ENCODE data around the gene OR5L2. TPM values are rescaled to one million over a fixed set of nuclear protein-coding genes. Genes with fewer than 3 reads are reported as not detected.
"Not testable (repeated sequence)": the region's sequence is repeated elsewhere in the genome, so short reads cannot be mapped to it uniquely, and the experiment has no call there.

The OR5L2 gene
- total RNA-seq, 1 experiment from 2014 or later, result not detected

GRCh38 chr11:55854704-55855103 is 27.7 kb downstream of the OR5L2 start:
- WGBS (ENCODE audit: extremely low coverage, insufficient read length, low lambda C conversion rate), result no CpG with 5 or more reads among the region's 1 CpG
- peaks cover 78 to 90% of the 10 kb centered on the region in 2 experiments for H3K9me3 Mint-ChIP-seq
- no peak overlapping the region for H3K27ac Mint-ChIP-seq
- H3K4me1 Mint-ChIP-seq, result no peaks in the 10 kb centered on the region
- H3K23ac ChIP-seq (ENCODE audit: insufficient read length, low read depth, low read length), result no peak overlapping the region
- H2AK5ac ChIP-seq (ENCODE audit: insufficient read length, low read length), result no peak overlapping the region
- no peak overlapping the region for H3K4ac ChIP-seq (ENCODE audit: low read depth, low read length)
- no peak overlapping the region for H4K5ac ChIP-seq (ENCODE audit: insufficient read length, low read depth, low read length)
- H3K23me2 ChIP-seq (ENCODE audit: insufficient read length, low read depth, low read length, poor library complexity, severe bottlenecking), result no peaks in the 10 kb centered on the region
- no peak overlapping the region for H2BK120ac ChIP-seq (ENCODE audit: low read depth, low read length, poor library complexity, severe bottlenecking)
- no peak overlapping the region for H4K91ac ChIP-seq (ENCODE audit: insufficient read length, low read depth, low read length)
- TF ChIP-seq CTCF (conservative IDR thresholded peaks at IDR 0.05), result no peak
- no peak overlapping the region for H4K8ac ChIP-seq (replicated peaks; ENCODE audit: insufficient read length, low read depth, low read length)
- H4K20me1 ChIP-seq (ENCODE audit: control insufficient read depth, insufficient read depth, insufficient read length), result no peaks in the 10 kb centered on the region
- H3K4me3 Mint-ChIP-seq, result no peak overlapping the region
- H2BK5ac ChIP-seq (ENCODE audit: insufficient read length, low read length), result no peak overlapping the region
- no peak overlapping the region for H3T11ph ChIP-seq (ENCODE audit: low read length)
- no peaks in the 10 kb centered on the region for H3K27me3 Mint-ChIP-seq (ENCODE audit: low read depth)
- H3K27me3 ChIP-seq (ENCODE audit: insufficient read depth, low read length), result no peaks in the 10 kb centered on the region
- H3K27ac ChIP-seq (ENCODE audit: insufficient read length, low read depth, low read length), result no peak overlapping the region
- H2BK15ac ChIP-seq (ENCODE audit: low read depth, low read length), result no peak overlapping the region
- H3K4me2 ChIP-seq (ENCODE audit: insufficient read depth, insufficient read length, low read length), result no peak overlapping the region
- no peaks in the 10 kb centered on the region for H3K79me2 ChIP-seq (ENCODE audit: insufficient read depth, low read length)
- H3K4me1 ChIP-seq (ENCODE audit: insufficient read depth, low read length), result no peaks in the 10 kb centered on the region
- DNase-seq, result no peak
- H3K56ac ChIP-seq (ENCODE audit: insufficient read length, low read depth, low read length), result no peak overlapping the region
- H2BK12ac ChIP-seq (ENCODE audit: insufficient read length, low read depth, low read length), result no peak overlapping the region
- H3K36me3 Mint-ChIP-seq (ENCODE audit: insufficient read depth in 1 of 3, low read depth in 3 of 3), result peaks cover 0 to 12% (median 4%) of the 10 kb centered on the region in 3 experiments; a peak in 3 of 7 replicates
- H3K79me1 ChIP-seq (ENCODE audit: insufficient read depth, low read depth, low read length, poor library complexity, severe bottlenecking), result no peaks in the 10 kb centered on the region
- H3K9ac ChIP-seq (ENCODE audit: extremely low read depth, insufficient read length, low read length), result no peak overlapping the region
- H3K18ac ChIP-seq (ENCODE audit: insufficient read length, low read depth, low read length), result no peak overlapping the region
- H2AFZ ChIP-seq (ENCODE audit: low read length), result no peak overlapping the region
- no peak overlapping the region for H2BK20ac ChIP-seq (ENCODE audit: low read depth, low read length, poor library complexity, severe bottlenecking)
- no peak overlapping the region for H3K14ac ChIP-seq (ENCODE audit: insufficient read depth, low read length)
- H3K9me3 ChIP-seq (ENCODE audit: control insufficient read depth, low read depth, low read length), result peaks cover 62% of the 10 kb centered on the region

- H3K14ac ChIP-seq (ENCODE audit: insufficient read depth, low read length); DNase-seq; H2BK5ac ChIP-seq (ENCODE audit: insufficient read length, low read length); H2BK12ac ChIP-seq (ENCODE audit: insufficient read length, low read depth, low read length); H3K79me2 ChIP-seq (ENCODE audit: insufficient read depth, low read length); H3K23me2 ChIP-seq (ENCODE audit: insufficient read length, low read depth, low read length, poor library complexity, severe bottlenecking); H3K79me1 ChIP-seq (ENCODE audit: insufficient read depth, low read depth, low read length, poor library complexity, severe bottlenecking); H3K4me2 ChIP-seq (ENCODE audit: insufficient read depth, insufficient read length, low read length); H3K4me1 Mint-ChIP-seq; H3K27me3 Mint-ChIP-seq (ENCODE audit: low read depth); H2BK15ac ChIP-seq (ENCODE audit: low read depth, low read length); H3K4me3 Mint-ChIP-seq; H4K20me1 ChIP-seq (ENCODE audit: control insufficient read depth, insufficient read depth, insufficient read length); H3K4ac ChIP-seq (ENCODE audit: low read depth, low read length); H4K91ac ChIP-seq (ENCODE audit: insufficient read length, low read depth, low read length); H3K18ac ChIP-seq (ENCODE audit: insufficient read length, low read depth, low read length); H3K23ac ChIP-seq (ENCODE audit: insufficient read length, low read depth, low read length); H3T11ph ChIP-seq (ENCODE audit: low read length); H3K27ac ChIP-seq (ENCODE audit: insufficient read length, low read depth, low read length); H2AK5ac ChIP-seq (ENCODE audit: insufficient read length, low read length); H2BK120ac ChIP-seq (ENCODE audit: low read depth, low read length, poor library complexity, severe bottlenecking); H3K27me3 ChIP-seq (ENCODE audit: insufficient read depth, low read length); H4K8ac ChIP-seq (replicated peaks; ENCODE audit: insufficient read length, low read depth, low read length); H3K27ac Mint-ChIP-seq; H3K4me1 ChIP-seq (ENCODE audit: insufficient read depth, low read length); H2AFZ ChIP-seq (ENCODE audit: low read length); H3K9ac ChIP-seq (ENCODE audit: extremely low read depth, insufficient read length, low read length); H4K5ac ChIP-seq (ENCODE audit: insufficient read length, low read depth, low read length); H3K56ac ChIP-seq (ENCODE audit: insufficient read length, low read depth, low read length); H2BK20ac ChIP-seq (ENCODE audit: low read depth, low read length, poor library complexity, severe bottlenecking): not testable (repeated sequence)
- Mint-ChIP-seq H3K36me3 (ENCODE audit: insufficient read depth in 1 of 3, low read depth in 3 of 3) (peaks cover 0 to 25% (median 4%) of the 10 kb centered on the region in 3 experiments; a peak in 4 of 7 replicates), H3K9me3 (peaks cover 86% of the 10 kb centered on the region in 2 experiments)
- no CpG with 5 or more reads among the region's 4 CpGs for WGBS (ENCODE audit: extremely low coverage, insufficient read length, low lambda C conversion rate)
- peaks cover 39% of the 10 kb centered on the region for H3K9me3 ChIP-seq (ENCODE audit: control insufficient read depth, low read depth, low read length)
Measured at GRCh38 chr11:55867354-55867753, 40.3 kb downstream of the OR5L2 start.

Measured in H9 (cell line).